ENCODE data around the gene FAM120A.

DNA sequence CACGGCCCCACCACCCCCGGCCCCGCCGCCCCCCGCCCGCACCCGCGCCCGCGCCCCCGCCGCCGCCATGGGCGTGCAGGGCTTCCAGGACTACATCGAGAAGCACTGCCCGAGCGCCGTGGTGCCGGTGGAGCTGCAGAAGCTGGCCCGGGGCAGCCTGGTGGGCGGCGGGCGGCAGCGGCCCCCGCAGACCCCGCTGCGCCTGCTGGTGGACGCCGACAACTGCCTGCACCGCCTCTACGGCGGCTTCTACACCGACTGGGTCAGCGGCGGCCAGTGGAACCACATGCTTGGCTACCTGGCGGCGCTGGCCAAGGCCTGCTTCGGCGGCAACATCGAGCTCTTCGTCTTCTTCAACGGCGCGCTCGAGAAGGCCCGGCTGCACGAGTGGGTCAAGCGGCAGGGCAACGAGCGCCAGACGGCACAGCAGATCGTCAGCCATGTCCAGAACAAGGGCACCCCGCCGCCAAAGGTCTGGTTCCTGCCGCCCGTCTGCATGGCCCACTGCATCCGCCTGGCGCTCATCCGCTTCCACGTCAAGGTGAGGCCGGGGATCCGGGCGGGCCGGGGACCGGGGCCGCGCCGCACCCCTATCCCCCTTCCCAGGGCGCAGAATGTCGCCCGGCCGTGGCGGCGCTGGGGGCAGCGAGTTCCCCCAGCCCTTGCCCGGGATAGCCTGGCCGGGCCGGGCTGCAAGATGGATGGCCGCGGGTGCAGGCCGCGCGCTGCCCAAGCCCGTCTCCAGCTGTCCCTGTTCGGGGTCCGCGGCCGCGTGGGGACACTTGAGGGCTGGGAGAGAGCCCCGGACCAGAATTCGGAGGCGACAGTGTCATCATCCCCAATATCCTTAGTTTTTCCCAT is 594 bp downstream of the FAM120A start:
- TF ChIP-seq, protein P1, sequence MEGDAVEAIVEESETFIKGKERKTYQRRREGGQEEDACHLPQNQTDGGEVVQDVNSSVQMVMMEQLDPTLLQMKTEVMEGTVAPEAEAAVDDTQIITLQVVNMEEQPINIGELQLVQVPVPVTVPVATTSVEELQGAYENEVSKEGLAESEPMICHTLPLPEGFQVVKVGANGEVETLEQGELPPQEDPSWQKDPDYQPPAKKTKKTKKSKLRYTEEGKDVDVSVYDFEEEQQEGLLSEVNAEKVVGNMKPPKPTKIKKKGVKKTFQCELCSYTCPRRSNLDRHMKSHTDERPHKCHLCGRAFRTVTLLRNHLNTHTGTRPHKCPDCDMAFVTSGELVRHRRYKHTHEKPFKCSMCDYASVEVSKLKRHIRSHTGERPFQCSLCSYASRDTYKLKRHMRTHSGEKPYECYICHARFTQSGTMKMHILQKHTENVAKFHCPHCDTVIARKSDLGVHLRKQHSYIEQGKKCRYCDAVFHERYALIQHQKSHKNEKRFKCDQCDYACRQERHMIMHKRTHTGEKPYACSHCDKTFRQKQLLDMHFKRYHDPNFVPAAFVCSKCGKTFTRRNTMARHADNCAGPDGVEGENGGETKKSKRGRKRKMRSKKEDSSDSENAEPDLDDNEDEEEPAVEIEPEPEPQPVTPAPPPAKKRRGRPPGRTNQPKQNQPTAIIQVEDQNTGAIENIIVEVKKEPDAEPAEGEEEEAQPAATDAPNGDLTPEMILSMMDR (IDR thresholded peaks at IDR 0.05): peak in 4 of 6 experiments; percentile 32 to 62 (median 42)
- no peak for TF ChIP-seq POLR2A (IDR thresholded peaks at IDR 0.05)

All from adrenal gland (tissue), 5 donors.